SU-DHL-6 (cell line): ENCODE results near the gene PAN3.

Experiments
- H2AFZ ChIP-seq: fragments of 200-600 bp; sonication (generic); 2 replicates; pipeline ENCODE4 v1.6.1; 2014; ENCODE audit warnings: low read depth, mild to moderate bottlenecking, moderate library complexity, mixed read lengths, antibody characterized with exemption, low read length; ENCODE audit not compliant: severe bottlenecking
- H3F3A ChIP-seq: fragments of 200-600 bp; shearing (Covaris generic); 2 replicates; pipeline ENCODE4 v1.6.0; 2016; ENCODE audit warnings: antibody characterized with exemption, mild to moderate bottlenecking; ENCODE audit not compliant: insufficient read depth
- H3K27ac ChIP-seq: fragments of 200-600 bp; sonication (generic); 2 replicates; pipeline ENCODE4 v1.5.1; 2016; ENCODE audit warnings: low read depth, mild to moderate bottlenecking, low read length, moderate library complexity, mixed read lengths
- H3K27me3 ChIP-seq: fragments of 200-600 bp; sonication (generic), shearing (Covaris generic); 2 replicates; pipeline ENCODE4 v1.6.0; 2014; ENCODE audit warnings: mild to moderate bottlenecking, low read length
- H3K36me3 ChIP-seq: fragments of 200-600 bp; sonication (generic); 2 replicates; pipeline ENCODE4 v1.6.1; 2014; ENCODE audit warnings: mild to moderate bottlenecking, low read length, mixed read lengths
- H3K4me2 ChIP-seq: fragments of 300-600, 200-600 bp; shearing (Covaris generic), sonication (generic); 2 replicates; pipeline ENCODE4 v1.6.0; 2014; ENCODE audit warnings: low read length, low read depth, mild to moderate bottlenecking; ENCODE audit not compliant: poor library complexity, severe bottlenecking
- H3K4me3 ChIP-seq: fragments of 200-600 bp; sonication (generic); 2 replicates; pipeline ENCODE4 v1.5.1; 2014; ENCODE audit warnings: antibody characterized with exemption, low read length, mild to moderate bottlenecking, mixed read lengths; ENCODE audit not compliant: insufficient read depth, poor library complexity, severe bottlenecking
- H3K79me2 ChIP-seq: fragments of 200-600 bp; sonication (generic); 2 replicates; pipeline ENCODE4 v1.6.1; 2014; ENCODE audit warnings: mild to moderate bottlenecking, low read length, moderate library complexity; ENCODE audit not compliant: insufficient read depth
- H3K9ac ChIP-seq: fragments of 200-600 bp; sonication (generic); 2 replicates; pipeline ENCODE4 v1.7.0; 2014; ENCODE audit warnings: mild to moderate bottlenecking, low read length
- H3K9me2 ChIP-seq: fragments of 200-600 bp; sonication (generic); replicated peaks from 2 replicates; pipeline ENCODE4 v1.6.1; 2014; ENCODE audit warnings: low read length; ENCODE audit not compliant: insufficient read depth
- H3K9me3 ChIP-seq: fragments of 200-600 bp; sonication (generic); 2 replicates; pipeline ENCODE4 v1.6.1; 2014; ENCODE audit warnings: low read length, mixed read lengths; ENCODE audit not compliant: insufficient read depth
- H4K20me1 ChIP-seq: fragments of 200-600 bp; sonication (generic); 2 replicates; pipeline ENCODE4 v1.6.1; 2014; ENCODE audit warnings: low read depth, mild to moderate bottlenecking, antibody characterized with exemption, low read length, moderate library complexity, mixed read lengths
- EZH2phosphoT487 ChIP-seq: fragments of 200-600 bp; sonication (generic), shearing (Covaris generic); conservative IDR thresholded peaks from 2 replicates; pipeline ENCODE4 v1.6.1; 2018; ENCODE audit warnings: mild to moderate bottlenecking, antibody characterized with exemption, low read length, moderate library complexity, mixed read lengths
- TF ChIP-seq, protein P1 (sequence below): fragments of 200-600 bp; sonication (generic); IDR thresholded peaks from one replicate; pipeline ENCODE4 v1.5.1; 2017; ENCODE audit warnings: antibody characterized with exemption, mild to moderate bottlenecking, low read length, moderate library complexity; ENCODE audit not compliant: insufficient read depth, poor library complexity, severe bottlenecking

PAN3 gene

DNA sequence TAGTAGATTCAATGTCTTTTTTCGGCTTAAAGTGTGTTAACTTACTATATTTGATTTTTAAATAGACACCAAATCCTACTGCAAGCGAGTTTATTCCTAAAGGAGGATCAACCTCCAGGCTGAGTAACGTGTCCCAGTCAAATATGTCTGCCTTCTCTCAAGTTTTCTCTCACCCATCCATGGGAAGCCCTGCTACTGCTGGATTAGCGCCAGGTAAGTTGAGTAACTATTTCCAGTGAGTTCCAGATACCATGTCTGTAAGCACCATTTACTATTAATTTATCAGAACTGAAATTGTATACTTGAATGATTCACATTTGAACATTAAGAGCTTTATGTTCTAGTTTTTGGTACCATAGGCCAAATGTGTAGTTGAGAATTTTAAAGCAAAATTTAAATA lies 81.8 kb downstream of the PAN3 start:
- Histone ChIP-seq H4K20me1 (no peaks in the 10 kb centered on the region), H3F3A (peaks cover 7% of the 10 kb centered on the region), H3K9me3 (no peaks in the 10 kb centered on the region), H3K4me2 (no peak overlapping the region), H3K9me2 (no peaks in the 10 kb centered on the region), H3K36me3 (peaks cover 18% of the 10 kb centered on the region; the same call in 1 of the 2 replicates), H3K27me3 (no peaks in the 10 kb centered on the region), H2AFZ (no peak overlapping the region), H3K9ac (no peak overlapping the region), H3K4me3 (no peak overlapping the region), H3K27ac (no peak overlapping the region), H3K79me2 (no peaks in the 10 kb centered on the region)
- TF ChIP-seq, protein P1, sequence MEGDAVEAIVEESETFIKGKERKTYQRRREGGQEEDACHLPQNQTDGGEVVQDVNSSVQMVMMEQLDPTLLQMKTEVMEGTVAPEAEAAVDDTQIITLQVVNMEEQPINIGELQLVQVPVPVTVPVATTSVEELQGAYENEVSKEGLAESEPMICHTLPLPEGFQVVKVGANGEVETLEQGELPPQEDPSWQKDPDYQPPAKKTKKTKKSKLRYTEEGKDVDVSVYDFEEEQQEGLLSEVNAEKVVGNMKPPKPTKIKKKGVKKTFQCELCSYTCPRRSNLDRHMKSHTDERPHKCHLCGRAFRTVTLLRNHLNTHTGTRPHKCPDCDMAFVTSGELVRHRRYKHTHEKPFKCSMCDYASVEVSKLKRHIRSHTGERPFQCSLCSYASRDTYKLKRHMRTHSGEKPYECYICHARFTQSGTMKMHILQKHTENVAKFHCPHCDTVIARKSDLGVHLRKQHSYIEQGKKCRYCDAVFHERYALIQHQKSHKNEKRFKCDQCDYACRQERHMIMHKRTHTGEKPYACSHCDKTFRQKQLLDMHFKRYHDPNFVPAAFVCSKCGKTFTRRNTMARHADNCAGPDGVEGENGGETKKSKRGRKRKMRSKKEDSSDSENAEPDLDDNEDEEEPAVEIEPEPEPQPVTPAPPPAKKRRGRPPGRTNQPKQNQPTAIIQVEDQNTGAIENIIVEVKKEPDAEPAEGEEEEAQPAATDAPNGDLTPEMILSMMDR, result no peak
- TF ChIP-seq EZH2phosphoT487, result no peak

DNA sequence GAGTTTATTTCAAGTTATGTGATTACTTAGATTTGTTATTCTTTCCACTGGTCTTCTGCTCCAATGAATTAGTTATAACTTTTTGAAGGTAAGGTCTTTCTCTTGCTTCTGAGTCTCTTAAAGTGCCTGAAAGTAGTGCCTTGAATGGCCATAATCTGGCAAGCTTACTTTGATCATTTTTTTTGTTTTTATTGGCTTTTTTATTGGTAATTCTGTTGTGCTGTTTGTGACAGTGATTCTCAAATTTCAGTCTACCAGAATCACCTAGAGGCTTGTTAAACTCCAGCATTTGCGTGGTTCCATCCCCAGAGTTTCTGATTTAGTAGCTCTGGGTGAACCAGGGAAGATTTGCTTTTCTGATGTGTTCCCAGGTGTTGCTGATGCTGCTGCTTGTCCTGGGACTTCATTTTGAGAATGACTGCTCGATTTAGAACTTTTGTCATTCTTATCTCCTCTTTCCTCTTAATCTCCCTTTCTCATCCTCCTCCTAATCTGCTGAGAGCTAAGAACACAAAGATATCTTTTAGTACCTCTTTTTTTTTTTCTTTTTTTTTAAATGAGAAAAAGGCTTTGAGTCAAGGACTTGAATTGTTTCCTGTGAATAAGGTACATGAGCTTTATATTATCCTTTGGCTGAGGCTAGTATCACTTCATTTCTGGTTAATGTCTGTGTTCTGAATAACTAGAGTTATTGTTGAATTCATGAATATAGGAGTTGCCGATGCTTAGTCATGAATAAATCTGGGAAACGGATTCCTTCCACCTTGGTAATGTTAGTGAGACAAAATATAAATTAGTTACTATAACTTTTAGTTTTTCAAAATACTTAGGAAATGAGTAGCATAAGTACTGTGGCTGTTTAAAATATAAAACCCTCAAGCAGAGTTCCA lies 91.4 kb downstream of the PAN3 start:
- no peak overlapping the region for H3K4me2 ChIP-seq
- no peaks in the 10 kb centered on the region for H3K9me2 ChIP-seq
- no peak overlapping the region for H3K9ac ChIP-seq
- TF ChIP-seq EZH2phosphoT487, result no peak
- TF ChIP-seq, protein P1, result no peak
- no peaks in the 10 kb centered on the region for H4K20me1 ChIP-seq
- H3K4me3 ChIP-seq, result no peak overlapping the region
- peaks cover 3% of the 10 kb centered on the region for H3K36me3 ChIP-seq
- no peaks in the 10 kb centered on the region for H3F3A ChIP-seq
- H2AFZ ChIP-seq, result no peak overlapping the region
- H3K79me2 ChIP-seq, result no peaks in the 10 kb centered on the region
- H3K27me3 ChIP-seq, result no peaks in the 10 kb centered on the region
- H3K9me3 ChIP-seq, result no peaks in the 10 kb centered on the region
- no peak overlapping the region for H3K27ac ChIP-seq

DNA sequence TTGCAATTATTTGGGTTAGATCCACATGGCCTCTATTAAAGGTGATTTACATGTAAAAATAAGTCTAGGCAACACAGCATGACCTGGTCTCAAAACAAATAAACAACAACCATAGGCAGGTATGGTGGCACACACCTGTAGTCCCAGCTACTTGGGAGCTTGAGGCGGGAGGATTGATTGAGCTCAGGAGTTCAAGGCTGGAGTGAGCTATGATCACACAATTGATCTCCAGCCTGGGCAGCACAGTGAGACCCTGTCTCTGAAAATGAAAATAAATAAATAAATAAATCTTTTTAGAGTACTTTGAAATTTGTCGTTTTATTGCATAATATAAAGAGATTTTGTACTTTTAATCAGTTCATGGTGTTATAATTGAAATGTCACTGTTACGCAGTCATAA lies 93.3 kb downstream of the PAN3 start:
- H3K79me2 ChIP-seq, result no peaks in the 10 kb centered on the region
- TF ChIP-seq, protein P1, result no peak
- TF ChIP-seq EZH2phosphoT487, result no peak
- H3K27ac ChIP-seq, result no peak overlapping the region
- no peak overlapping the region for H2AFZ ChIP-seq
- H3K4me3 ChIP-seq, result no peak overlapping the region
- no peaks in the 10 kb centered on the region; the same call in 1 of the 2 replicates for H3K36me3 ChIP-seq
- H3K9me2 ChIP-seq, result no peaks in the 10 kb centered on the region
- no peaks in the 10 kb centered on the region for H3K27me3 ChIP-seq
- H3K4me2 ChIP-seq, result no peak overlapping the region
- no peaks in the 10 kb centered on the region for H4K20me1 ChIP-seq
- no peaks in the 10 kb centered on the region for H3F3A ChIP-seq
- H3K9me3 ChIP-seq, result no peaks in the 10 kb centered on the region
- no peak overlapping the region for H3K9ac ChIP-seq
